ACHN (cell line): ENCODE data around the gene ACSF2.

Experiments used
- DNase-seq: peaks from one replicate; pipeline ENCODE4 v3.0.0-alpha.2; 2015
- in situ Hi-C: cut with HindIII; loops from 2 replicates; pipeline ENCODE4 v1.10.0; 2017; ENCODE audit warnings: low sequenced_read_pairs, low pct_ligation_motif_present, low pct_unique_long_range_greater_than_20kb

Gene ACSF2

GRCh38 chr17:50458270-50458669 lies 32.3 kb downstream of the ACSF2 start:
- in situ Hi-C loops, result no loop called here
- no peak for DNase-seq

- DNase-seq, result no peak
- in situ Hi-C loops, result no loop called here
Measured at GRCh38 chr17:50458701-50459676, 33.0 kb downstream of the ACSF2 start.

GRCh38 chr17:50459756-50460155 lies 33.7 kb downstream of the ACSF2 start:
- in situ Hi-C loops, result no loop called here
- DNase-seq, result no peak

GRCh38 chr17:50460831-50461526 lies 35.0 kb downstream of the ACSF2 start:
- in situ Hi-C loops, result no loop called here
- no peak for DNase-seq

- in situ Hi-C loops, result no loop called here
- no peak for DNase-seq
Measured at GRCh38 chr17:50461550-50462132, 35.6 kb downstream of the ACSF2 start.

- DNase-seq, result no peak
- in situ Hi-C loops, result no loop called here
Measured at GRCh38 chr17:50462446-50462845, 36.4 kb downstream of the ACSF2 start.

- in situ Hi-C loops, result no loop called here
- no peak for DNase-seq
Measured at GRCh38 chr17:50464121-50464520, 38.1 kb downstream of the ACSF2 start.

- DNase-seq, result no peak
- in situ Hi-C loops, result no loop called here
Measured at GRCh38 chr17:50464736-50465135, 38.7 kb downstream of the ACSF2 start.

GRCh38 chr17:50465171-50465570 lies 39.2 kb downstream of the ACSF2 start:
- in situ Hi-C loops, result no loop called here
- DNase-seq, result no peak

GRCh38 chr17:50465635-50466034 lies 39.6 kb downstream of the ACSF2 start:
- DNase-seq, result no peak
- in situ Hi-C loops, result no loop called here

- DNase-seq, result no peak
- in situ Hi-C loops, result no loop called here
Measured at GRCh38 chr17:50466371-50467113, 40.5 kb downstream of the ACSF2 start.

- DNase-seq, result no peak
- in situ Hi-C loops, result no loop called here
Measured at GRCh38 chr17:50467114-50467854, 41.3 kb downstream of the ACSF2 start.

- in situ Hi-C loops, result no loop called here
- DNase-seq, result no peak
Measured at GRCh38 chr17:50467855-50468303, 41.9 kb downstream of the ACSF2 start.

GRCh38 chr17:50468304-50469207 lies 42.5 kb downstream of the ACSF2 start, which contains the start of gene CHAD:
Gene CHAD (minus strand): TSS chr17:50468880. CDS start chr17:50468813, 67 bp downstream.
- in situ Hi-C loops, result no loop called here
- no peak for DNase-seq

- DNase-seq, result no peak
- in situ Hi-C loops, result no loop called here
Measured at GRCh38 chr17:50469208-50469605, 43.2 kb downstream of the ACSF2 start.

GRCh38 chr17:50469671-50470305 lies 43.8 kb downstream of the ACSF2 start:
- in situ Hi-C loops, result no loop called here
- DNase-seq, result no peak

GRCh38 chr17:50470426-50470825 lies 44.4 kb downstream of the ACSF2 start:
- in situ Hi-C loops, result no loop called here
- no peak for DNase-seq
